ENCODE data around the gene ATP6V1E1.

The ATP6V1E1 gene

DNA sequence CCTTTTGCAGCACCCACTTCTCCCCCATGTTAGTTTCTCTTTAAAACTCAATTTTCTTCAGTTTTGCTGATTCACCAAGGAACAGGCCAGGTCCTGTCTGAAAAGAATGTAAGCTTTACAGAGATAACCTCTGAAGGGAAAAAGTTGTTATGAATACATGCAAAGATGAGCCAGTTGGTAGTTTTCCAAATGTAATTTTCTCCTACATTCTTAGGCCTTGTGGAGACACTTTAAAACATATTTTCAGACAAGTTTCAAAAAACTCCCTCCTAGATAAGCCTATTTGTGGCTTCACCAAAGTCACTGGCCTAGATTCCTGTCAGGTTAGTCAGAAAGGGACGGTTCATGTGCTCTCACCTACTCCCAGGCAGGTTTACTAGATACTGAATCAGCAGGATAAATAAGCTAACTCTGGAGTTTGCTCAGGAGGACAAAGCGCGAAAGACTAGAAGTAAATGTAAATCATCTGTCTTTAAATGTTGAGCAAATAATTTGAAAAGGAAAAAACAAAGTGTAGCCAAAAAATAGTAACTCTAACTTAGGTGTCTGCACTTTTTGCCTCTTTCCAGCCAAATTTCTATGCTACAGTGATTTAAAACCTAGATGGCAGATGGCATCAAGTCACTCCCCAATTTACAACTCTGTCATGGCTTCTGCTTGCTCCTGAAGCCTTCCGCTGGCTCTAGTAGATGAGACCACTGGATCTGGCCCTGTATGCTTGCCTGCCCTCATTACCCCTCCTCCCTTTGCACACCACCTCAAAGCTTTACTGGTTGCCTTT, 4.9 kb upstream of the ATP6V1E1 start:
- DNase-seq, result no peak

DNA sequence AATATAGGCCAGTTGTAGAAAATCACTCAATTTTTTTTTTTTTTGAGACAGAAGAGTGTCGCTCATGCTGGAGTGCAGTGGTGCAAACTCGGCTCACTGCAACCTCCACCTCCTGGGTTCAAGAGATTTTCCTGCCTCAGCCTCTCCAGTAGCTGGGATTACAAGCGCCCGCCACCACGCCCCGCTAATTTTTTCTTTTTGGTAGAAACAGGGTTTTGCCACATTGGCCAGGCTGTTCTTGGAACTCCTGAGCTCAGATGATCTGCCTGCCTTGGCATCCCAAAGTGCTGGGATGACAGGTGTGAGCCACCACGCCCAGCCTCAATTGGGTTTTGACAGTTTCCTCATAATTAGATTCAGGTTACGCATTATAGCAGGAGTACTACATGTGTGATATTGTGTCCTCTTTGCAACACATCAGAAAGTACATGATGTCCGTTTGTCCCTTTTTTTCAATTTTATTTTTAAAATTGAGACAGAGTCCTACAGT, 2.6 kb upstream of the ATP6V1E1 start:
- no peak for DNase-seq

- DNase-seq, result no peak
Observed at GRCh38 chr22:17629641-17630040, 1.1 kb upstream of the ATP6V1E1 start.

- DNase-seq, result no peak
Observed at GRCh38 chr22:17629173-17629489, 582 bp upstream of the ATP6V1E1 start.

DNA sequence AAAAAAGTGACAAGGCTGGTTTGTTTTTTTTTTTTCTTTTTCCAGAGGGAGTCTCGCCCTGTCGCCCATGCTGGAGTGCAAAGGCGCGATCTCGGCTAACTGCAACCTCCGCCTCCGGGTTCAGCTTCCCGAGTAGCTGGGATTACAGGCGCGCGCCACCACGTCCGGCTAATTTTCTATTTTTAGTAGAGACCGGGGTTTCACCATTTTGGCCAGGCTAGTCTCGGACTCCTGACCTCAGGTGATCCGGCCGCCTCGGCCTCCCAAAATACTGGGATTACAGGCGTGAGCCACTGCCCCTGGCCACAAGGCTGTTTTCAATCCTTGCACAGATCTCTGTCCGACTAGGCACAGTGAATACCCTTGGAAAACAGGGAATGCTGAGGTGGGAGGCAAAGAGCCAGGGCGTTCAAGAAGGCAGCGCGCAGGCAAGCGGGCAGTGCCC, 566 bp downstream of the ATP6V1E1 start:
- DNase-seq, result no peak

- DNase-seq, result no peak
Observed at GRCh38 chr22:17613280-17613679, 15.3 kb downstream of the ATP6V1E1 start.

DNA sequence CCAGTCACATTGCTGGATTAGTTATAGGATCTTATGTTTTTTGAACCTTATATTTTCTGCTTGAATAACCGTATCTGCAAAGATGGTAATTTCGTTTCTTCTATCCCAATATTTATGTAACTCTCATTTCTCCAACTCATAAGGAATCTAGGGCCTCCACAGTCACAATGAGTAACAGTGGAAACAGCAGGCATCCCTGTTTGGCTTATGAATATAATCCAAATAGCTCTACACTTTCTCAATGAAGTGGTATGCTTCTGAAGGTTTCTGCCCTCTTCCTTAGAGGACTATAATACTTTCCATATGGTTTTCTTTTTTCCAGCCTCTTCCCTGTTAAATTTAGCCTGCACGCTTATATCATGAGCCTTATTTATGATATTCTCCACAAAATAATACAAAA, 16.5 kb downstream of the ATP6V1E1 start:
- no peak for DNase-seq

GRCh38 chr22:17607891-17608521, 20.5 kb downstream of the ATP6V1E1 start:
- DNase-seq, result no peak

GRCh38 chr22:17606496-17606895, 22.1 kb downstream of the ATP6V1E1 start:
- DNase-seq, result no peak

GRCh38 chr22:17603668-17604067, 24.9 kb downstream of the ATP6V1E1 start:
- no peak for DNase-seq

- DNase-seq, result no peak
Observed at GRCh38 chr22:17601031-17601430, 27.5 kb downstream of the ATP6V1E1 start.

DNA sequence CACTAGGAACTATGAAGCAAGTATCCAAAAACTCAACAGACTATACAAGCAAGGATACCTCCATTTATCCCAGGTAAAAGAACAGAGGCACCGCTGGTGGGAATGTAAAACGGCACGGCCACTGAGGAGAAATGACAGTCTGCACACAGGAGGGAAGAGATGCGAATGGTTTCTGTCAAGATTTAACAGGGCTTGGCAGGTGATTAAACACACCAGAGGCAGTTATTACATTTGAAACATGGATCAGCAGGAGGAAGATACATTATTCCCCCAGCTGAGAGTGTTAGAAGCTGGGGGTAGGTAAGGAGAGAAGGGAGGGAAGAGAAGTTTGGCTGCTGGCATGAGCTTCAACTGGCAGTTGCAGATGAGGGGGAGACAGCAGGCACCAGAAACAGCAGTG, 30.2 kb downstream of the ATP6V1E1 start:
- DNase-seq, result no peak

DNA sequence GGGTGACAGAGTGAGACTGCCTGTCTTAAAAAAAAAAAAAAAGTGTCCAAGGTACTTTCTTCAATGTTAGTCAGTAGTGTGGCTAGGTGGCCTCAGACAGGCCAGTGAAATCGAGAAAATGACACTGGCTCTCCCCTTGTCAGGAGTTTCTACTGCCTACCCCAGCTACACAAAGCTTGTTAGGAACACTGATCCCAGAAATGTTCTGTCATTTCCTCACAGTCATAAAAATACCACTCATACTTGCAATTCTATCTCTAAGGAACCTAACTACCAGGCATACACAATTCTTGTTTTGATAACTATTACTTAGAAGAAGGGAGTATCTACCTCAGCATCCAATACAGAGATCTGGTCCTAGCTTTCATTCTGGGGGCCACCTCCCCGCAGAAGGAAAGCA, 31.3 kb downstream of the ATP6V1E1 start:
- no peak for DNase-seq

GRCh38 chr22:17596226-17596625, 32.3 kb downstream of the ATP6V1E1 start:
- DNase-seq, result no peak

DNA sequence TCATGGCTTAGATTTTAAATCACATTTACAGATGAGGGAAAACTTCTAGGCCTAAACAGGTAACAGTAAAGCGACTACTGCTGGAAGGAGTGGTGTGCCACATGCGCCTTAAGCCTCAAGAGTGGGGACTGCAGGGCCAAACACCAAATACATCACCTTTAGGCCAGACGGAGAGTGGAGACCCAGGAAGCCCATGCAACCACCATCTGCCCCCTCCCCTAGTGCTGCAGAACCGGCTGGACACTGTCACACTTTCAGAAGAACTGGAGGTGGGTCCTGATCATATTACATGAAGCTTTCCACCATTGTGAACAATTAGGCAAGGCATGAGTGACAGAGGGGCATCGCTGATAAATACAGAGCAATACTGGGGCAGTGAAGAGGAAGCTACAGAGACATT, 36.3 kb downstream of the ATP6V1E1 start:
- no peak for DNase-seq

DNA sequence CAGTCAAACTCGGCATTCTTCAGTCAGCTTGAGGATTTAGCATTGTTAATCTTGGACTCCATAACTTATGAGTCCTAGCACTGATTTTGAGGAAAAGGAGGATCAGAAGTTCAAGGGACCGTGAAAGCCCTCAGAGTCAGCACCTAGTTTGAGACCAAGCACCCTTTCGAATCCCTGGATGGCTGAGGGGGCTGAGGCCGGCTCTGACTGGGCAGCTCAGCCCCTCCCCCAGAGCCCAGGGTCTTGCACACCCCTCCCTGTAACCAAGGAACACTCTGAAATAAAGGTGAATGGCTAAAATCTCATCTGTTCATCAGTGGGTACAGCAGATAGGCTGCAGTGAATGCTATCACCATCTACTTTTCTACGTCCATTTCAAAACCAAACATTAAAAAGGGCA, 38.0 kb downstream of the ATP6V1E1 start:
- DNase-seq, result no peak

GRCh38 chr22:17589810-17590375, 38.7 kb downstream of the ATP6V1E1 start:
- DNase-seq, result no peak

- DNase-seq, result no peak
Observed at GRCh38 chr22:17588606-17589005, 39.9 kb downstream of the ATP6V1E1 start.

GRCh38 chr22:17587629-17588028, 40.9 kb downstream of the ATP6V1E1 start:
- no peak for DNase-seq

GRCh38 chr22:17586831-17587440, 41.6 kb downstream of the ATP6V1E1 start:
- no peak for DNase-seq

DNA sequence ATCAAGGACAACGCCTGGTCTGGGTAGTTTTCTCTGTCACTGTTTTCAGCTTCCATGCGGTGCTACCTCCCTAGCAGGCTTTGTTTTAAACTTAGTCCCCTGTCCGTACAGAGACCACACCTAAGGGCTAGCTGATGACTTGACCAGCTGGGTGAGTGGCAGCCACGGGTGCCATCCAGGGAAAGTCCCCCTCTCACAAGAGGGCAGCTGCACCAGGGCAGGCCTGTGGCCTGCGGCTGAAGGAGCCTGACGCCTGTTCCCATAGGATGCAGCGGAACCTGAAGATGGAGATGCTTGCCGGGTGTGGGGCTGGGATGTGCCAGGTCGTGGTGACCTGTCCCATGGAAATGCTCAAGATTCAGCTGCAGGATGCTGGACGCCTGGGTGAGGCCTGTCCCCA, 45.4 kb downstream of the ATP6V1E1 start:
- DNase-seq, result no peak

DNA sequence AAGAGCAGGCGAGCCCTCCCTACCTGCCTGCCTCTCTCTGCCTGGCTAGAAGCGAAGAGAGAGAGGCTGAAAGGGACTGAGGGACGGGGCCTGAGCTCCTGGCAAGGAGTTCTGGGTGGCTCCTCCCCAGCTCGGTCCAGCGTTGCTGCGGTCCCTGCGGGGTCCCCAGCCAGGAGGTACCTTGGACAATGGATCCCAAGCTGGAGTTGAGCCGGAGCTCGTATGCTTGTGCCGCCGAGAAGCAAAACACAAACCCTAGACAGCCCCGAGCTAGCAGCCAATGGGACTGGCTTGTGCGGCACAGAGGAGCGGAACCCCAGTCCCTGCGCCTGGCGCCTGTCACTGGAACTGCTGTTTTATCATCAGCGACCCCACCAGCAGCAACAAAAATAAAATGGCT, 46.9 kb downstream of the ATP6V1E1 start:
- DNase-seq, result no peak

DNA sequence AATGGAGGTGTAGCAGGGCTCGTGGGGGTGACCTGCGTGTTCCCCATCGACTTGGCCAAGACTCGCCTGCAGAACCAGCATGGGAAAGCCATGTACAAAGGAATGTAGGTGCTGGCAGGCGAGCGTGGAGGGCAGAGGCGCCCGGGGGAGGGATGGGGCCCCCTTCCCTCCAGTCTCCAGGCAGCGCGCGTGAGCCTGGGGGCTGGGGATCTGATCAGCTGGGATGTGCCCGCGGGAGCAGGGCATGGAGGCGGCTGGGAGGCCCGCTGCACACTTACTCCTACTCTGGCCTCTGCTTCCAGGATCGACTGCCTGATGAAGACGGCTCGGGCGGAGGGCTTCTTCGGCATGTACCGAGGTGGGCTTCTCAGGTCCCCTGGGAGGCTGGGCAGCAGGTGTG, 47.5 kb downstream of the ATP6V1E1 start:
- DNase-seq, result no peak

Data from activated CD4-positive, alpha-beta T cell treated with anti-CD3 and anti-CD28 coated beads for 48 hours (primary cell).